Lower leg skin (tissue), 4 donors: Measurements from ENCODE around the gene CNTFR. TPM values are rescaled to one million over a fixed set of nuclear protein-coding genes. Genes with fewer than 3 reads are reported as not detected.

ENCODE experiments used
- DNase-seq, 2 donors: peaks; one replicate each; pipeline ENCODE4 v3.0.0-alpha.2; 2019; ENCODE audit warnings: low spot score in 2 of 2
- H3K4me3 ChIP-seq: fragments of 200-600 bp; sonication (generic); 2 replicates; pipeline ENCODE4 v1.5.1; 2017; ENCODE audit warnings: mild to moderate bottlenecking, low read depth; ENCODE audit not compliant: poor library complexity, severe bottlenecking
- CTCF ChIP-seq, 3 donors: fragments of 450-650 bp; IDR thresholded peaks; one replicate each; pipeline ENCODE4 v1.5.1; 2016; ENCODE audit warnings: antibody characterized with exemption in 3 of 3, mild to moderate bottlenecking in 3 of 3, moderate library complexity in 2 of 3
- POLR2A ChIP-seq, 2 donors: fragments of 450-650 bp; IDR thresholded peaks; one replicate each; pipeline ENCODE4 v1.6.1; 2016 to 2017; ENCODE audit warnings: antibody characterized with exemption in 2 of 2, mild to moderate bottlenecking in 1 of 2, moderate library complexity in 1 of 2
- WGBS, 2 donors: methylation state at CpG; one replicate each; pipeline ENCODE4 v1.1.5; 2018; 5-methylcytosine and 5-hydroxymethylcytosine counted together
- intact Hi-C: fragments of 100-400 bp; cut with DNase I; formaldehyde crosslinking; loops from one replicate; pipeline ENCODE4 v1.15.0; 2023; ENCODE audit warnings: low total_unique reads
- total RNA-seq, 4 donors: library from RNA; depleted of rRNA; stranded (reverse); fragments of >200 nt; gene quantifications; one replicate each; pipeline ENCODE4 v1.1.0, GENCODE V29; 2016

The CNTFR gene
- total RNA-seq, 4 donors from 2014 or later, result 2.5 to 13.4 (median 3.9) TPM

GRCh38 chr9:34574571-34574970 is 15.0 kb downstream of the CNTFR start:
- no peak overlapping the region for H3K4me3 ChIP-seq
- TF ChIP-seq CTCF (IDR thresholded peaks at IDR 0.05) (no peak), POLR2A (IDR thresholded peaks at IDR 0.05) (no peak)
- DNase-seq, result no peak
- WGBS, 2 donors, result 87 to 93% methylated on average over 8 to 11 of the region's 12 CpGs
- intact Hi-C loops, result no loop called here

GRCh38 chr9:34573599-34574325 is 15.8 kb downstream of the CNTFR start:
- TF ChIP-seq CTCF (IDR thresholded peaks at IDR 0.05), result no peak
- TF ChIP-seq POLR2A (IDR thresholded peaks at IDR 0.05), result no peak
- DNase-seq, result no peak
- no peak overlapping the region for H3K4me3 ChIP-seq
- whole genome bisulfite sequencing, 2 donors, result 85 to 92% methylated on average over 14 to 17 of the region's 17 CpGs
- intact Hi-C loops, result no loop called here

GRCh38 chr9:34572628-34573027 is 16.9 kb downstream of the CNTFR start:
- 90 to 92% methylated on average over 6 of the region's 6 CpGs for WGBS, 2 donors
- H3K4me3 ChIP-seq, result no peak overlapping the region
- no peak for DNase-seq
- TF ChIP-seq CTCF (IDR thresholded peaks at IDR 0.05) (no peak), POLR2A (IDR thresholded peaks at IDR 0.05) (no peak)
- intact Hi-C loops, result no loop called here

GRCh38 chr9:34572092-34572491 is 17.4 kb downstream of the CNTFR start:
- TF ChIP-seq POLR2A (IDR thresholded peaks at IDR 0.05) (no peak), CTCF (IDR thresholded peaks at IDR 0.05) (no peak)
- DNase-seq, result no peak
- H3K4me3 ChIP-seq, result no peak overlapping the region
- intact Hi-C loops, result no loop called here

GRCh38 chr9:34571481-34571810 is 18.1 kb downstream of the CNTFR start:
- H3K4me3 ChIP-seq, result no peak overlapping the region
- DNase-seq, result no peak
- 60 to 68% methylated on average over 12 of the region's 12 CpGs for WGBS, 2 donors
- intact Hi-C loops, result no loop called here
- TF ChIP-seq CTCF (IDR thresholded peaks at IDR 0.05) (no peak), POLR2A (IDR thresholded peaks at IDR 0.05) (no peak)
